Ovary (tissue), 10 donors: Measurements from ENCODE around the gene FUT3. TPM values are rescaled to one million over a fixed set of nuclear protein-coding genes. Genes with fewer than 3 reads are reported as not detected.

Experiments used
- DNase-seq, 5 donors: peaks; one replicate each; pipeline ENCODE4 v3.0.0-alpha.2; 2019 to 2020
- H3K27ac ChIP-seq, 2 donors: fragments of 200-600 bp; one replicate each; pipeline versions ENCODE4 v1.5.1 to v1.8.0; 2019 to 2022
- H3K27me3 ChIP-seq: fragments of 200-600 bp; one replicate; pipeline ENCODE4 v1.8.0; 2022
- H3K36me3 ChIP-seq: fragments of 200-600 bp; sonication (generic); one replicate; pipeline ENCODE4 v1.5.1; 2019
- H3K4me1 ChIP-seq: one replicate; pipeline ENCODE4 v1.8.1; 2013; ENCODE audit warnings: mild to moderate bottlenecking, moderate library complexity; ENCODE audit not compliant: insufficient read depth
- H3K4me3 ChIP-seq: fragments of 200-600 bp; sonication (generic); one replicate; pipeline ENCODE4 v1.5.1; 2017
- H3K9me3 ChIP-seq, 2 donors: fragments of 200-600 bp in 1 of 2; sonication (generic) in 1 of 2; one replicate each; pipeline versions ENCODE4 v1.5.1 to v1.8.1; 2013 to 2019; ENCODE audit warnings: mild to moderate bottlenecking in 1 of 2, moderate library complexity in 1 of 2
- EP300 ChIP-seq: sonication (generic); formaldehyde crosslinking; IDR thresholded peaks from one replicate; pipeline ENCODE4 v1.6.1; 2017; ENCODE audit warnings: antibody characterized with exemption
- POLR2A ChIP-seq: fragments of 450-650 bp; IDR thresholded peaks from one replicate; pipeline ENCODE4 v1.6.1; 2017; ENCODE audit warnings: antibody characterized with exemption, mild to moderate bottlenecking, moderate library complexity
- WGBS, 3 donors: extraction: QIAGEN DNeasy Blood & Tissue Kit in 1 of 3; methylation state at CpG; one replicate each; pipeline versions ENCODE4 v1.1.5 to v1.1.7; 2013 to 2017; 5-methylcytosine and 5-hydroxymethylcytosine counted together
- intact Hi-C, 4 donors: fragments of 100-400 bp; cut with DNase I; formaldehyde crosslinking; loops; one replicate each; pipeline versions ENCODE4 v1.11.0 to v1.15.1; 2022 to 2023
- long read RNA-seq, 3 donors: library from polyadenylated mRNA in 2 of 3; unstranded in 2 of 3; transcript quantifications; one replicate each; pipeline ENCODE4 v2.0.0 and lab custom pipeline, GENCODE V29; 2021 to 2026
- polyA plus RNA-seq, 2 donors: library from polyadenylated mRNA; stranded (reverse); fragments of 200-250 nt in 1 of 2; fragments of 350-450 nt in 1 of 2; fragmentation: Illumina TruSeq in 1 of 2; extraction: RNeasy Lipid Tissue Mini Kit (QIAGEN cat#74804) in 1 of 2; gene quantifications; one replicate each; pipeline ENCODE4 v1.2.3, GENCODE V29; 2013 to 2014
- total RNA-seq, 7 donors: library from RNA; depleted of rRNA in 2 of 7; stranded (reverse); fragments of >200 nt in 2 of 7; fragmentation: NEBNext Ultra II Directional in 3 of 7; extraction: Animal tissue kit (Norgen Biotek cat#: 25700) in 3 of 7; gene quantifications; one replicate each; pipeline versions ENCODE4 v1.1.0 to v1.2.4, GENCODE V29; 2016 to 2023
- TF ChIP-seq, protein P1 (sequence below), 3 donors: fragments of 450-650 bp in 2 of 3; fragments of 200-600 bp in 1 of 3; IDR thresholded peaks; one replicate each; pipeline versions ENCODE4 v1.5.1 to v1.8.0; 2016 to 2022; ENCODE audit warnings: antibody characterized with exemption in 3 of 3, mild to moderate bottlenecking in 1 of 3
- donor health status: DM: no; HTN: no; CAD: no; lungs with moderate emphysema.
- donor health status: DM: no; HTN: no; CAD: no.
- donor health status: Bipolar disorder and iron deficiency.
- donor health status: DM: yes; HTN: yes; CAD: no.
- donor health status: DM: no; HTN: no; CAD: no.
- donor health status: DM: yes; HTN: yes; CAD: no.

Gene FUT3
- total RNA-seq (1 to 10 TPM in 1 of 7 donors, under 1 TPM in 4, not detected in 2; 0.11 to 1.8 (median 0.18) TPM), polyA plus RNA-seq (under 1 TPM in 1 of 2 donors, not detected in 1; 0.04 TPM)
- long read RNA-seq, donor 1, partial matches to known transcripts: 0 of 1 reads
- long read RNA-seq, donor 1, other reads (novel, unspliced or antisense): 1 of 1 reads
- long read RNA-seq, donor 2: 0 reads
- long read RNA-seq, donor 3, partial matches to known transcripts: 0 of 1 reads
- long read RNA-seq, donor 3, other reads (novel, unspliced or antisense): 1 of 1 reads

DNA sequence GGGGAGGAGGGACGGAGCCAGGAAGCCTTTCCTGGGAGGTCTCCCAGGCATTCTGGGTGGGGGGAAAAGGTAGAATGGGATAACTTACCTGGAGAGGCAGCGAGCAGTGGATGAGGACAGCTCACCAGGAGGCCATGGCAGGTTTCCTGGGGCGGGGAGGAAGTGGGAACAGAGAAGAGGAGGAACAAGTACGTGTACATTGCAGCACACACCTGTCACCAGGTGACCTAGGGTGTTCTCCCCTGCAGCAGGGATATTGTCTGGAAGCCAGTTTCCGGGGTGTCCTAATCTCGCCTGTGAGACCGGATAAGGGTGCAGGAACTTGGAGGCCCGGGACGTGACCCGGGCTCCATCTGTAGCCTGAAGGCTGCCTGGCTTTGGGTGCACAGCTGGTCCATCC is at the start of gene FUT3:
Gene FUT3, minus strand, starts transcription at position 148 of the 400 bp plus-strand sequence.
- Histone ChIP-seq H3K4me3 (no peak within 1 kb of the TSS), H3K4me1 (no peaks in the 10 kb centered on the region), H3K36me3 (no peaks in the 10 kb centered on the region), H3K27me3 (no peaks in the 10 kb centered on the region), H3K27ac (no peak within 1 kb of the TSS), H3K9me3 (no peaks in the 10 kb centered on the region)
- intact Hi-C loops: no loop called here
- 69 to 74% (median 72%) methylated on average over 10 of the region's 10 CpGs for WGBS, 3 donors
- no peak for DNase-seq
- TF ChIP-seq POLR2A: no peak
- TF ChIP-seq, protein P1, sequence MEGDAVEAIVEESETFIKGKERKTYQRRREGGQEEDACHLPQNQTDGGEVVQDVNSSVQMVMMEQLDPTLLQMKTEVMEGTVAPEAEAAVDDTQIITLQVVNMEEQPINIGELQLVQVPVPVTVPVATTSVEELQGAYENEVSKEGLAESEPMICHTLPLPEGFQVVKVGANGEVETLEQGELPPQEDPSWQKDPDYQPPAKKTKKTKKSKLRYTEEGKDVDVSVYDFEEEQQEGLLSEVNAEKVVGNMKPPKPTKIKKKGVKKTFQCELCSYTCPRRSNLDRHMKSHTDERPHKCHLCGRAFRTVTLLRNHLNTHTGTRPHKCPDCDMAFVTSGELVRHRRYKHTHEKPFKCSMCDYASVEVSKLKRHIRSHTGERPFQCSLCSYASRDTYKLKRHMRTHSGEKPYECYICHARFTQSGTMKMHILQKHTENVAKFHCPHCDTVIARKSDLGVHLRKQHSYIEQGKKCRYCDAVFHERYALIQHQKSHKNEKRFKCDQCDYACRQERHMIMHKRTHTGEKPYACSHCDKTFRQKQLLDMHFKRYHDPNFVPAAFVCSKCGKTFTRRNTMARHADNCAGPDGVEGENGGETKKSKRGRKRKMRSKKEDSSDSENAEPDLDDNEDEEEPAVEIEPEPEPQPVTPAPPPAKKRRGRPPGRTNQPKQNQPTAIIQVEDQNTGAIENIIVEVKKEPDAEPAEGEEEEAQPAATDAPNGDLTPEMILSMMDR (IDR thresholded peaks at IDR 0.05): no peak
- no peak for TF ChIP-seq EP300

DNA sequence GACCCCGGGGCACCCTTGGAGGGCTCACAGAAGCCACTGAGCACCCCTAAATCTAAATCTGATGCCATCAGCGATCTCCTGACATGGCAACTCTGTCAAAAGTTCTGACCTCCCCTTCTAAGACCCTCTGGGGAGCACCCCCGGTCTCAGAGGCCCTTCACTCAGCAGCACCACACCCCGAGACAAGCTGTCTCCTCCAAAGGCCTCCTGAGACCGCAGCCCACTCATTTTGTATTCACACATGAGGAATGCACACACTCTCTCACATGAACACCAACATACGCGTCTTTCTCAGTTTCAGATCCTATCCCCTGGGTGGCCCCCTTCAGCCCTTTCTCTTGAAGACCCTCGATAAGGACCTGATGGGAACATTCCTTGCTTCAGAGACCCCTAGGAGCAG is 49.7 kb upstream of the FUT3 start:
- WGBS, 3 donors: 86 to 88% (median 88%) methylated on average over 8 of the region's 8 CpGs
- intact Hi-C loops: no loop called here
- no peaks in the 10 kb centered on the region for H3K36me3 ChIP-seq
- no peak for TF ChIP-seq POLR2A
- no peaks in the 10 kb centered on the region for H3K9me3 ChIP-seq
- H3K4me3 ChIP-seq: no peak overlapping the region
- no peak overlapping the region for H3K27ac ChIP-seq
- peaks cover 3% of the 10 kb centered on the region for H3K4me1 ChIP-seq
- no peaks in the 10 kb centered on the region for H3K27me3 ChIP-seq
- DNase-seq: no peak

DNA sequence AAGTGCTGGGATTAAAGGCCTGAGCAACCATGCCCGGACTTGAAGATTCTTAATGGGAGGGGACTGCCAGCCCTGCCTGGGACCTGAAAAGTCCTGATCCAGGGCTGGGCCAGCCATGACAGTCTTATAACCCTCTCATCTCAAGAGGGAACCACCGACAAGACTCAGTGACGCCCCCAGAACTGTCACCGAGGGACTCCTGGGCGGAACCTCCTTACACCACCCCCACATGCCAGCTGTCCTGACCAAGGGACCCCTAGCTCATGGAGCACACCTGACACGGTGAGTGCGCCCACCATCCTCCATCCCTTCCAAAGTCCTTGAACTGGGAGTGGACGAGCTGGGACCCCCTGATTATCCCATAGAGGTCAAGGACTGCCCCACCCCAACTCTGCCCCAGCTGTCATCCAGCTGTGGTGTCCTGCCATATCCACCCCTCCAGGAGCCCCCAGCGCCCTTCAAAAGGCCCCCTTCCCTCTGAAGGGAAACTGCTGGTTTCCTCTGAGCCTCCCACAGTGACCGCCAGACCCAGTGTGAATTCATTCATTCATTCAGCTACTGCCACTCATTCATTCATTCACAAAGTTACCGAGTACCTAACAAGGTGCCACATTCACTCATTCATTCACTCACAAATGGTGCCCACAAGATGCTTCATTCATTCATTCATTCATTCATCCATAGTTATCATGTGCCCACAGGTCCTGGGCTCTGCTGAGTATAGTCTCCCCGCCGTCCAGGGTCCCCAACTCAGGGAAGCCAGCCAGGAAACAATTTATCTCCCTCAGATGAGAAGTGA is 48.7 kb upstream of the FUT3 start:
- intact Hi-C loops: loop anchor here in 1 of 4 donors (10.0 kb wide), 1 partner anchor 95 kb away; the partner anchor contains the start of gene NRTN
- Histone ChIP-seq H3K9me3 (no peaks in the 10 kb centered on the region), H3K4me3 (no peak overlapping the region), H3K36me3 (no peaks in the 10 kb centered on the region), H3K27me3 (no peaks in the 10 kb centered on the region), H3K27ac (no peak overlapping the region), H3K4me1 (peaks cover 1% of the 10 kb centered on the region)
- no peak for TF ChIP-seq EP300
- no peak for TF ChIP-seq POLR2A
- TF ChIP-seq, protein P1 (IDR thresholded peaks at IDR 0.05): no peak
- WGBS, 3 donors: 78 to 84% (median 83%) methylated on average over 13 of the region's 13 CpGs
- no peak for DNase-seq

DNA sequence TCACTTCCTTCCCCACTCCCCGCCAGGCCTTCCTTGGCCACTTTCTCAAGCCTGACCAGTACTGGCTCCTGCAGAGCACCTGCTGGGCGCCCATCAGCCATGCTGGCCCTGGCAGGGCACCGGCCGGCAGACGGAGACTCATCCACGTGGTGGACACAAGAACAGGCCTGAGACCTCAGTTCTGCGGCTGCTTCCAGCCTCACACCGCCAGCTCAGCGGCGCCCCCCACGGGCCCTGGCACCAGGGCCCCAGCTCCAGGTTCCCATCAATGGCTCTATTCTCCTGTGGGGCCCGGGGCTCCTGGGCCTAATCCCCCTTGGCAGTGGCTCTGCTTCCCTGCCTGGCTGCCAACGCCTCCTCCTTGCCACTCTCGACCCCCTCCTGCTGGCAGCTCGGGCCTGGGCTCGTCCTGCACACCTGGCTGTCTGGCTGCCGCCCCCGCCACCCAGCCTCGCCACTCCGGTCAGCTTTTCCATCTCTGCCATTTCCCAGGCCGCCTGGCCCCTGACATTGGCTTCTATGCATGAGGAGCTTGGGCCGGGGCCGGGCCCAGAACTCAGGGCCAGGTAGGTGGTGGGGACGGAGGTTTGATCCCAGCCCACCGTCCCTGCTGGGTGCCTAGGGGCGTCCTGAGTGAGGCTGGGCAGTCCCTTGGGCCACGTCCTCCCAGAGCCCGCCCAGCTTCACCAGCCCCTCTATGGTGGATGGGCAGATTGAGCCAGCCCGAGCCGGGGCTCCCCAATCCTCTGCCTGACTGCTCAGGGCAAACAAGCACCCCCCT is 46.1 kb upstream of the FUT3 start:
- no peaks in the 10 kb centered on the region for H3K9me3 ChIP-seq
- no peak overlapping the region for H3K27ac ChIP-seq
- intact Hi-C loops: loop anchor here in 1 of 4 donors (10.0 kb wide), 1 partner anchor 93 kb away; the partner anchor contains the start of gene NRTN
- H3K36me3 ChIP-seq: no peaks in the 10 kb centered on the region
- H3K27me3 ChIP-seq: no peaks in the 10 kb centered on the region
- no peak for DNase-seq
- TF ChIP-seq, protein P1 (IDR thresholded peaks at IDR 0.05): no peak
- TF ChIP-seq POLR2A (no peak), EP300 (no peak)
- no peak overlapping the region for H3K4me3 ChIP-seq
- H3K4me1 ChIP-seq: no peaks in the 10 kb centered on the region
- 88 to 90% (median 88%) methylated on average over 30 of the region's 30 CpGs for WGBS, 3 donors
